NB4 (cell line): Measurements from ENCODE around the gene TIAM2.

Experiments used
- DNase-seq: peaks from one replicate; pipeline ENCODE4 v3.0.0; 2010; ENCODE audit warnings: low read depth
- H3K4me3 ChIP-seq: one replicate; pipeline ENCODE4 v1.5.1; 2011; ENCODE audit warnings: mild to moderate bottlenecking, low read depth, low read length, moderate library complexity
- CTCF ChIP-seq: IDR thresholded peaks from one replicate; pipeline ENCODE4 v1.5.1; 2012; ENCODE audit warnings: low read depth, low read length
- MAX ChIP-seq: IDR thresholded peaks from 2 replicates; pipeline ENCODE4 v1.6.1; 2011; ENCODE audit warnings: low read depth, low read length
- MYC ChIP-seq: IDR thresholded peaks from 2 replicates; pipeline ENCODE4 v1.6.1; 2011; ENCODE audit warnings: low read depth, low read length
- POLR2A ChIP-seq: IDR thresholded peaks from 2 replicates; pipeline ENCODE4 v1.6.1; 2011; ENCODE audit warnings: mild to moderate bottlenecking; ENCODE audit not compliant: insufficient read length; ENCODE audit errors: extremely low read depth

The TIAM2 gene

GRCh38 chr6:155110721-155111120 is 115.6 kb downstream of the TIAM2 start:
- TF ChIP-seq CTCF: no peak
- TF ChIP-seq MAX: no peak
- TF ChIP-seq POLR2A: no peak
- TF ChIP-seq MYC: no peak
- no peak for DNase-seq
- no peak overlapping the region for H3K4me3 ChIP-seq

DNA sequence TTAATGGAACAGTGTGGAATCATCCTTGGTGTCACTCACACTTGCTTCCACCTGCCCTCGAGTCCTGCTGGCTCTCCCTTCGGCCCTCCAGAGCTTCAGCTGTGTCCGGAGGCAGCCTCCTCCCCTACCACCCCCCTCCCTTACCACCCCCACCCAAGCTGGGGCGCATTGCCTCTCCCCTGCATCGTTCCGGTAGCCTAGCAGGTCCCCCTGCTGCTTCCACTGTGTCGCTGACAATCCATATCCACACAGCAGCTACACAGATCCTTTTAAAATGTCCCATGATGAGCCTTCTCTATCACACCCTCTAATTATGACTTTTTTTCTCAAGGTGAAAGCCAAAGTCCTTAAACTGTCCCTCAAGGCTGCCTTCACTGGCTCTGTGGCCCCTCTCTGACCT is 117.6 kb downstream of the TIAM2 start:
- TF ChIP-seq CTCF (no peak), MYC (no peak), POLR2A (no peak), MAX (no peak)
- H3K4me3 ChIP-seq: no peak overlapping the region
- DNase-seq: no peak

DNA sequence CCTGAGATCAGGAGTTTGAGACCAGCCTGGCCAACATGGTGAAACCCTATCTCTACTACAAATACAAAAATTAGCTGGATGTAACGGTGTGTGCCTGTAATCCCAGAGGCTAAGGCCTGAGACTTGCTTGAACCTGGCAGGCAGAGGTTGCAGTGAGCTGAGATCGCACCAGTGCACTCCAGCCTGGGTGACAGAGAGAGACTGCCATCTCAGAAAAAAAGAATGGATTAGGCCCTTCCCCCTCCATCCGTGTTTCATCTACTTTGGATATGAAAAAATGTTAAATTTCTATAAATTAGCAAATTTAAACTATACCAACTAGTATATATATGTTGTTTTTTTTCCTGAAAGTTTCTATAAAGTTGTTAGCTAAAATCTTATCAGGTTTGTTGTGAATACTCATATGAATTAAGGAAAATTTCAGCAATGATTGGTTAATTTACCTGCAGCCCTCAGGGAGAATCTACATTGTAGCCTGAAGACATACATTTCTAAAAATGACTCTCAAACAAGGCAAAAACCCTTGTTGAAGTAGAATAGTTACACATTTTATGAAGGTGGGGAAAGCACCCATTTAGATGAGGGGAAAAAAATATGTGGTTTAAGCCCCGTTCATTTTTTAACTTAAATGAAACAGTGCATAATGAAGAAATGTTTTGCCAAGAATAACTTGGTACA is 120.9 kb downstream of the TIAM2 start:
- no peak overlapping the region for H3K4me3 ChIP-seq
- DNase-seq: no peak
- TF ChIP-seq POLR2A (no peak), MYC (no peak), MAX (no peak), CTCF (no peak)

- TF ChIP-seq CTCF (no peak), POLR2A (no peak), MAX (no peak), MYC (no peak)
- no peak overlapping the region for H3K4me3 ChIP-seq
- DNase-seq: no peak
Measured at GRCh38 chr6:155116571-155116910, 121.4 kb downstream of the TIAM2 start.

DNA sequence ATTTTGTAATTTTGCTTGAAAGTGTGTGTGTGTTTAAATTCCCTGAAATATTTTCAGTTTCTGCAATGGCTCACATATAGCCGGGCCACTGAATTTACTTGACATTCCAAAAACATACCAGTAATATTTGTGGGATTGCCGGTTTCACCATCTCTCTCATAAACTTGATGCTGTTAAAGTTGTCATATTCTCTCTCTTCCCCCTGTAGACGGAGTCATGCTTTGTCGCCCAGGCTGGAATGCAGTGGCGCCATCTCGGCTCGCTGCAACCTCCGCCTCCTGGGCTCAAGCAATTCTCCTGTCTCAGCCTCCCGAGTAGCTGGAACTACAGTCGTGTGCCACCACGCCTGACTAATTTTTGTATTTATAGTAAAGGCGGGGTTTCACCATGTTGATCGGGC is 122.1 kb downstream of the TIAM2 start:
- TF ChIP-seq CTCF: no peak
- no peak for TF ChIP-seq MAX
- no peak for TF ChIP-seq MYC
- no peak for TF ChIP-seq POLR2A
- H3K4me3 ChIP-seq: no peak overlapping the region
- no peak for DNase-seq
